Lung (tissue), 13 donors: ENCODE data around the gene TANGO6. TPM values are rescaled to one million over a fixed set of nuclear protein-coding genes. Genes with fewer than 3 reads are reported as not detected.

Experiments used
- ATAC-seq: fragments of 200-7000 bp; cut with Tn5 transposase; one replicate; pipeline ENCODE4 v1.9.1; 2020; ENCODE audit warnings: moderate number of reproducible peaks; ENCODE audit not compliant: insufficient read depth, low FRiP score
- DNase-seq, 3 donors: peaks; one replicate each; pipeline ENCODE4 v3.0.0-alpha.2; 2013 to 2017
- H3K27ac ChIP-seq, 2 donors: one replicate each; pipeline ENCODE4 v1.5.1; 2013; ENCODE audit warnings: mild to moderate bottlenecking in 2 of 2, moderate library complexity in 2 of 2, control low read depth in 1 of 2, inconsistent platforms in 1 of 2, low read depth in 1 of 2, low read length in 1 of 2
- H3K27me3 ChIP-seq, 3 donors: one replicate each; pipeline ENCODE4 v1.5.1; 2013; ENCODE audit warnings: low read length in 2 of 3; ENCODE audit not compliant: control insufficient read depth in 3 of 3, insufficient read depth in 3 of 3
- H3K36me3 ChIP-seq, 4 donors: one replicate each; pipeline ENCODE4 v1.5.1; 2013; ENCODE audit warnings: low read length in 4 of 4, mild to moderate bottlenecking in 1 of 4, moderate library complexity in 1 of 4; ENCODE audit not compliant: control insufficient read depth in 4 of 4, insufficient read depth in 4 of 4
- H3K4me1 ChIP-seq, 5 donors: one replicate each; pipeline ENCODE4 v1.5.1; 2013; ENCODE audit warnings: low read length in 5 of 5, mild to moderate bottlenecking in 2 of 5, moderate library complexity in 1 of 5; ENCODE audit not compliant: control insufficient read depth in 5 of 5, insufficient read depth in 5 of 5
- H3K4me3 ChIP-seq: one replicate; pipeline ENCODE4 v1.5.1; 2013; ENCODE audit warnings: mild to moderate bottlenecking, control low read depth, moderate library complexity
- H3K9ac ChIP-seq, 2 donors: one replicate each; pipeline ENCODE4 v1.5.1; 2013; ENCODE audit warnings: low read length in 2 of 2, control low read depth in 1 of 2; ENCODE audit not compliant: insufficient read depth in 1 of 2
- H3K9me3 ChIP-seq, 4 donors: one replicate each; pipeline ENCODE4 v1.5.1; 2013; ENCODE audit warnings: low read length in 3 of 4, mild to moderate bottlenecking in 1 of 4, moderate library complexity in 1 of 4; ENCODE audit not compliant: control insufficient read depth in 4 of 4, insufficient read depth in 3 of 4
- WGBS, 2 donors: extraction: QIAGEN DNeasy Blood & Tissue Kit; methylation state at CpG; one replicate each; pipeline ENCODE4 v1.1.7; 2013; 5-methylcytosine and 5-hydroxymethylcytosine counted together
- polyA plus RNA-seq, 2 donors: library from polyadenylated mRNA; stranded (reverse); fragments of 200-250 nt; gene quantifications; one replicate each; pipeline ENCODE4 v1.2.1, GENCODE V29; 2013
- small RNA-seq: library from RNA; depleted of rRNA; stranded (forward); fragments of <200 nt; gene quantifications from one replicate; pipeline ENCODE3, GENCODE V24; 2014; ENCODE audit warnings: low replicate concordance
- total RNA-seq, 2 donors: library from RNA; depleted of rRNA in 1 of 2; stranded (reverse); fragments of >200 nt in 1 of 2; gene quantifications; one replicate each; pipeline ENCODE4 v1.2.1, GENCODE V29; 2014 to 2021
- TF ChIP-seq, protein P1 (sequence below): IDR thresholded peaks from 2 replicates; pipeline ENCODE4 v1.5.1; 2012; ENCODE audit warnings: mild to moderate bottlenecking; ENCODE audit errors: control extremely low read depth, extremely low read depth
- donor health status: control.
- donor health status: control.
- donor health status: Bipolar disorder and iron deficiency.
- donor health status: healthy.
- donor health status: DM: yes; HTN: yes; CAD: no.

Gene TANGO6
- total and polyA plus RNA-seq, 4 donors = 2.3 to 19.3 (median 11.9) TPM

DNA sequence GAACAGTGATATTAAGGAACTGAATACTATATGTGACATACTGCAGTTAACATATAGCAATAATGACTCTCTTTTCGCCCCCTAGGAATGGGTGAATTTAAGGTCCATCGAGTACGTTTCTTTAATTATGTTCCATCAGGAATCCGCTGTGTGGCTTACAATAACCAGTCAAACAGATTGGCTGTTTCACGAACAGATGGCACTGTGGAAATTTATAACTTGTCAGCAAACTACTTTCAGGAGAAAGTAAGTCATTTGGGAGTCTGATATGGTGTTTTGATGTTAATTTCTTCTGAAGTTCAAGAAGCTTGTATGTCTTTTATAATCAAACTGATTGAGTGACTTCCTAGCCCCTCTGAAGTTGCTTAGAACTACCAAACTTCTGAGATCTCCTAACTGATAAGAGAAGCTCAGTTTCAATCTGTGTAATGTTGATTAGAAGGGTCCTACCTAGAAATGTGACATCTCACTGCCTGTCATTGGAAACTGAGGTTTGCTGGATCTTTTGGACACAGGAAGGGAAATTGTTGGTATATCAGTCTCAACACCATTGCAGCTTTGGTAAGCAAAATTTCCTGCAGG is 290.1 kb downstream of the TANGO6 start:
- whole genome bisulfite sequencing, 2 donors = 45 to 69% methylated on average over 5 of the region's 5 CpGs
- DNase-seq (no peak), ATAC-seq (no peak)
- TF ChIP-seq, protein P1, sequence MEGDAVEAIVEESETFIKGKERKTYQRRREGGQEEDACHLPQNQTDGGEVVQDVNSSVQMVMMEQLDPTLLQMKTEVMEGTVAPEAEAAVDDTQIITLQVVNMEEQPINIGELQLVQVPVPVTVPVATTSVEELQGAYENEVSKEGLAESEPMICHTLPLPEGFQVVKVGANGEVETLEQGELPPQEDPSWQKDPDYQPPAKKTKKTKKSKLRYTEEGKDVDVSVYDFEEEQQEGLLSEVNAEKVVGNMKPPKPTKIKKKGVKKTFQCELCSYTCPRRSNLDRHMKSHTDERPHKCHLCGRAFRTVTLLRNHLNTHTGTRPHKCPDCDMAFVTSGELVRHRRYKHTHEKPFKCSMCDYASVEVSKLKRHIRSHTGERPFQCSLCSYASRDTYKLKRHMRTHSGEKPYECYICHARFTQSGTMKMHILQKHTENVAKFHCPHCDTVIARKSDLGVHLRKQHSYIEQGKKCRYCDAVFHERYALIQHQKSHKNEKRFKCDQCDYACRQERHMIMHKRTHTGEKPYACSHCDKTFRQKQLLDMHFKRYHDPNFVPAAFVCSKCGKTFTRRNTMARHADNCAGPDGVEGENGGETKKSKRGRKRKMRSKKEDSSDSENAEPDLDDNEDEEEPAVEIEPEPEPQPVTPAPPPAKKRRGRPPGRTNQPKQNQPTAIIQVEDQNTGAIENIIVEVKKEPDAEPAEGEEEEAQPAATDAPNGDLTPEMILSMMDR = no peak
- no peaks in the 10 kb centered on the region for H3K9me3 ChIP-seq
- H3K4me3 ChIP-seq = peak overlapping the region; percentile 96
- H3K9ac ChIP-seq = peak overlapping the region in 1 of 2 donors; percentile 71
- H3K4me1 ChIP-seq = peaks cover 4 to 23% (median 11%) of the 10 kb centered on the region in 5 donors
- H3K27ac ChIP-seq = peak overlapping the region in 1 of 2 donors; percentile 62
- H3K36me3 ChIP-seq = peaks cover 4 to 17% (median 12%) of the 10 kb centered on the region in 4 donors
- no peaks in the 10 kb centered on the region for H3K27me3 ChIP-seq

Small RNA genes lying within 50 kb of the gene (small RNA-seq; reads per million reads assigned to genes)
- not detected for gene RF00019
- gene RF00066 = not detected
- not detected for gene RNU6-898P

Other genes with a start within 250 kb of the TANGO6 start
- gene CDH3, start 198.2 kb upstream of the TANGO6 start, total RNA-seq = 10 to 100 TPM; 11.3 to 89.4 TPM
- gene CDH3, start 198.2 kb upstream of the TANGO6 start, polyA plus RNA-seq = 10 to 100 TPM in 1 of 2 donors, 1 to 10 TPM in 1; 6.4 to 20.2 TPM
- 100 to 1,000 TPM; 131 to 227 TPM for gene CDH1, start 106.2 kb upstream of the TANGO6 start, total RNA-seq
- gene CDH1, start 106.2 kb upstream of the TANGO6 start, polyA plus RNA-seq = 10 to 100 TPM; 33.2 to 59.2 TPM